Neuron (in vitro differentiated cells): ENCODE measurements around the gene DDX49.
"Not testable (repeated sequence)": the region's sequence is repeated elsewhere in the genome, so short reads cannot be mapped to it uniquely, and the experiment has no call there.

Experiments used
- H2AFZ ChIP-seq: one replicate; pipeline ENCODE4 v1.6.1; 2013; ENCODE audit warnings: low read depth, mild to moderate bottlenecking, inconsistent platforms, low read length, moderate library complexity
- H3K27me3 ChIP-seq: one replicate; pipeline ENCODE4 v1.6.1; 2013; ENCODE audit warnings: low read length; ENCODE audit not compliant: insufficient read depth
- H3K36me3 ChIP-seq: one replicate; pipeline ENCODE4 v1.6.1; 2013; ENCODE audit warnings: low read length; ENCODE audit not compliant: insufficient read depth
- H3K4me1 ChIP-seq: one replicate; pipeline ENCODE4 v1.6.1; 2013; ENCODE audit warnings: low read length; ENCODE audit not compliant: insufficient read depth
- H3K4me3 ChIP-seq: 2 replicates; pipeline ENCODE4 v1.5.1; 2013; ENCODE audit warnings: mild to moderate bottlenecking, low read length, moderate library complexity
- H3K9me3 ChIP-seq: one replicate; pipeline ENCODE4 v1.6.1; 2013; ENCODE audit warnings: low read length

The DDX49 gene

GRCh38 chr19:18945297-18945696, 25.8 kb downstream of the DDX49 start:
- no peaks in the 10 kb centered on the region for H3K9me3 ChIP-seq
- no peaks in the 10 kb centered on the region for H3K36me3 ChIP-seq
- H2AFZ ChIP-seq = no peak overlapping the region
- peaks cover 4% of the 10 kb centered on the region for H3K4me1 ChIP-seq
- no peak overlapping the region for H3K4me3 ChIP-seq
- H3K27me3 ChIP-seq = no peaks in the 10 kb centered on the region

GRCh38 chr19:18946335-18946734, 26.8 kb downstream of the DDX49 start:
- Histone ChIP-seq H2AFZ (no peak overlapping the region), H3K4me3 (no peak overlapping the region), H3K9me3 (no peaks in the 10 kb centered on the region), H3K4me1 (peaks cover 3% of the 10 kb centered on the region), H3K36me3 (no peaks in the 10 kb centered on the region), H3K27me3 (no peaks in the 10 kb centered on the region)

- no peaks in the 10 kb centered on the region for H3K27me3 ChIP-seq
- H2AFZ ChIP-seq = no peak overlapping the region
- H3K4me3 ChIP-seq = no peak overlapping the region
- H3K36me3 ChIP-seq = no peaks in the 10 kb centered on the region
- H3K4me1 ChIP-seq = no peaks in the 10 kb centered on the region
- no peaks in the 10 kb centered on the region for H3K9me3 ChIP-seq
Observed at GRCh38 chr19:18946918-18947317, 27.4 kb downstream of the DDX49 start.

- H3K36me3 ChIP-seq = no peaks in the 10 kb centered on the region
- H3K27me3 ChIP-seq = no peaks in the 10 kb centered on the region
- no peaks in the 10 kb centered on the region for H3K4me1 ChIP-seq
- no peak overlapping the region for H3K4me3 ChIP-seq
- H3K9me3 ChIP-seq = no peaks in the 10 kb centered on the region
- no peak overlapping the region for H2AFZ ChIP-seq
Observed at GRCh38 chr19:18948075-18948975, 28.8 kb downstream of the DDX49 start.

DNA sequence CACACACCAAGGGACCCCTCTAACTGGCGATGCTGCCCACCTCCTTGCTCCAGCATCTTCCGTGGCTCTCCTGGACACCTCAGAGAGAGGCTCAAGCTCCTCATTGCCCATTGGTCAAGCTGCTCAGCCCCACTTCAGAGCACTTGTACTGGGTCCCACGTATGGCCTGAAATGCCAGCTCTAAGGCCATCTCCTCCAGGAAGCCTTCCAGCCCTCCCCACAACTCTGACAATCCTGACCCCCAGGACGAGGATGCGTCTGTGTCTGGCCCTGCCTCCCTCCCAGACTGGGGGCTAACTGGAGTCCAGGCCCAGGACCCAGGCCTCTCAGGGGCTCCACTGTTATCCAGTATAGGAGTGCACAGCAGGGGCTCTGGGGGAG, 29.5 kb downstream of the DDX49 start:
- Histone ChIP-seq H3K36me3 (no peaks in the 10 kb centered on the region), H2AFZ (no peak overlapping the region), H3K27me3 (no peaks in the 10 kb centered on the region), H3K4me3 (no peak overlapping the region), H3K4me1 (no peaks in the 10 kb centered on the region), H3K9me3 (no peaks in the 10 kb centered on the region)

DNA sequence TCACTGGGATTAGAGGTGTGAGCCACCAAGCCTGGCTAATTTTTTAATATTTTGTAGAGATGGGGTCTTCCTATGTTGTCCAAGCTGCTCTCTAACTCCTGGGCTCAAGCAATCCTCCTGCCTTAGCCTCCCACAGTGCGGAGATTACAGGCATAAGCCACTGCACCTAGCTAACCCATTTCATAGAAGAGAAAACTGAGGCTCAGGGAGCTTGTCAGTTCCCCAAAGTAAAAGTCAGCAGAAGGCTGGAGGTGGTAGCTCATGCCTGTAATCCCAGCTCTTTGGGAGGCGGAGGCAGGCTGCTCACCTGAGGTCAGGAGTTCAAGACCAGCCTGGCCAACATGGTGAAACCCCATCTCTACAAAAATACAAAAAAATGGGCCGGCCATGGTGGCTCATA, 30.3 kb downstream of the DDX49 start:
- Histone ChIP-seq H3K36me3 (no peaks in the 10 kb centered on the region), H3K27me3 (no peaks in the 10 kb centered on the region), H3K4me3 (no peak overlapping the region), H3K9me3 (no peaks in the 10 kb centered on the region), H2AFZ (no peak overlapping the region), H3K4me1 (no peaks in the 10 kb centered on the region)

GRCh38 chr19:18951721-18952281, 32.3 kb downstream of the DDX49 start:
- Histone ChIP-seq H3K9me3 (no peaks in the 10 kb centered on the region), H3K4me3 (no peak overlapping the region), H3K36me3 (no peaks in the 10 kb centered on the region), H3K27me3 (no peaks in the 10 kb centered on the region), H2AFZ (no peak overlapping the region), H3K4me1 (no peaks in the 10 kb centered on the region)

- not testable (repeated sequence) for H3K36me3 ChIP-seq, H3K4me3 ChIP-seq, H2AFZ ChIP-seq, H3K4me1 ChIP-seq, H3K9me3 ChIP-seq, H3K27me3 ChIP-seq
Observed at GRCh38 chr19:18952364-18953003, 33.0 kb downstream of the DDX49 start.

GRCh38 chr19:18954094-18954493, 34.6 kb downstream of the DDX49 start:
- Histone ChIP-seq H3K9me3 (no peaks in the 10 kb centered on the region), H2AFZ (no peak overlapping the region), H3K4me3 (no peak overlapping the region), H3K27me3 (no peaks in the 10 kb centered on the region), H3K4me1 (no peaks in the 10 kb centered on the region), H3K36me3 (no peaks in the 10 kb centered on the region)

- H3K9me3 ChIP-seq = no peaks in the 10 kb centered on the region
- H3K4me3 ChIP-seq = no peak overlapping the region
- H3K27me3 ChIP-seq = no peaks in the 10 kb centered on the region
- H3K36me3 ChIP-seq = no peaks in the 10 kb centered on the region
- no peaks in the 10 kb centered on the region for H3K4me1 ChIP-seq
- no peak overlapping the region for H2AFZ ChIP-seq
Observed at GRCh38 chr19:18955042-18955441, 35.5 kb downstream of the DDX49 start.

- no peaks in the 10 kb centered on the region for H3K27me3 ChIP-seq
- H3K36me3 ChIP-seq = no peaks in the 10 kb centered on the region
- no peaks in the 10 kb centered on the region for H3K4me1 ChIP-seq
- H3K9me3 ChIP-seq = no peaks in the 10 kb centered on the region
- H2AFZ ChIP-seq = no peak overlapping the region
- no peak overlapping the region for H3K4me3 ChIP-seq
Observed at GRCh38 chr19:18960370-18960769, 40.9 kb downstream of the DDX49 start.

GRCh38 chr19:18961767-18962620, 42.5 kb downstream of the DDX49 start:
- Histone ChIP-seq H2AFZ (no peak overlapping the region), H3K4me1 (peaks cover 2% of the 10 kb centered on the region), H3K27me3 (no peaks in the 10 kb centered on the region), H3K36me3 (no peaks in the 10 kb centered on the region), H3K9me3 (no peaks in the 10 kb centered on the region), H3K4me3 (no peak overlapping the region)

- peaks cover 2% of the 10 kb centered on the region for H3K4me1 ChIP-seq
- H3K4me3 ChIP-seq = no peak overlapping the region
- H2AFZ ChIP-seq = no peak overlapping the region
- no peaks in the 10 kb centered on the region for H3K36me3 ChIP-seq
- H3K9me3 ChIP-seq = peaks cover 3% of the 10 kb centered on the region
- H3K27me3 ChIP-seq = no peaks in the 10 kb centered on the region
Observed at GRCh38 chr19:18964121-18964520, 44.6 kb downstream of the DDX49 start.
